CD4-positive, alpha-beta T cell treated with Interleukin-6 for 4 hours (primary cell): ENCODE results near the gene TTBK2.

Experiments used
- DNase-seq: peaks from one replicate; pipeline ENCODE4 v3.0.0-alpha.2; 2020; ENCODE audit warnings: mixed read lengths

The TTBK2 gene

DNA sequence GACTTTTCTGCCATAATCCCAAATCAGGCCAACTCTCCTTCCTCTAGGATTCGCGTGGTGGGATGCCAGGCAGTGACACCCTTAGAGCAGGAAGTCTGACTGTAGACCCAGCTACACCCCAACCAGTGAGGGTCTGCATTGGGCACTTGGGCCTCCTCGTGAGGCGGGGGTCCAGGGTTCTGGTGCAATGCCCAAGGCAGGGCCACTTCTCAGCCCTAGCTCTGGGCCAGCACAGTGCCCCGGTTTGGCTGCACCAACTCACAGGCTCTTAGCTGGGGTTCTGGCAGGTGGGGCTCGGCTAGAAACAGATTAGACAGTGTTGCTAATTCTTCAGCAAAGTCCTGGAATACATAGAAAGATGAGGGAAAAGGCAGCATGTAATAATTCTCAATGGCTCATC lies 196.3 kb downstream of the TTBK2 start:
- DNase-seq, result no peak

GRCh38 chr15:42723068-42723467 lies 197.5 kb downstream of the TTBK2 start:
- no peak for DNase-seq

- DNase-seq, result no peak
Measured at GRCh38 chr15:42721916-42722315, 198.7 kb downstream of the TTBK2 start.

- no peak for DNase-seq
Measured at GRCh38 chr15:42721016-42721415, 199.6 kb downstream of the TTBK2 start.

DNA sequence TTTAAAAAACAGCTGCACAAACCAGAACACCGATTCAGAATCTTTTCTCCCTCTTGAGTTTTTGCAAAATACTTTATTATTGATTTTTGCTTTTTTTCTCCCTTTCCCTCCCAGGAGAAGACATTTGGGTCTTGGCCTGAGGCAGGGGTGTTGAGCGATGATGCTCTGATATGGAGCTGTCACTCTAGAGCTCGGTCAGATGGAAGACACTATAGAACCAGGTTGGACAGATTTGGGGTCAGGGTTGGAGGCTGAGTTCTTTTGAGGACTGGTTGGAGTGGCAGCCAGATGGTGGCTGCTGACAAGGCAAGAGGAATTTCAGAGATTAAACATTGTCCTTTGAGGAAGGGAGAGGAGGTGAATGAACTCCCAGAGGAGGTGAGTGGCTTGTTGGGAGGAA lies 200.5 kb downstream of the TTBK2 start:
- DNase-seq, result no peak

- no peak for DNase-seq
Measured at GRCh38 chr15:42719043-42719442, 201.5 kb downstream of the TTBK2 start.

DNA sequence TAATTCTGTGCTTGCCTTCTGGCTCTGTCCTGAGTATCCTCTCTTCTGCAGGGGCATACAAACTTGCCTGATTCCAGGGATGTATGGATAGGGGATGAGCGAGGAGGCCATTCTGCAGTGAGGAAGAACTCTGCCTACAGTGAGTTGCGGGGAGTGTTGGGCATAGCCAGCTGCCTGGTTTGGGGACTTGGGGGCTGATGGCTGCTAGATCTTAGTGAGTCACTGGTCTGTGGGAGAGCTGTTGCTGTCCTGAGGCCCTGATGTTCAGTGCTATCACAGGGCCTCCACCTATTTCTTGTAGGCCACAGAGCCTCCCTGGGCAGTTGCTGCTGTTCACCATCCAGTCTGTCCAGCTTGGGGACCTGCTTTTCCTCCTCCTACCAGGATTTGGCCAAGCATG lies 204.0 kb downstream of the TTBK2 start:
- DNase-seq, result no peak

DNA sequence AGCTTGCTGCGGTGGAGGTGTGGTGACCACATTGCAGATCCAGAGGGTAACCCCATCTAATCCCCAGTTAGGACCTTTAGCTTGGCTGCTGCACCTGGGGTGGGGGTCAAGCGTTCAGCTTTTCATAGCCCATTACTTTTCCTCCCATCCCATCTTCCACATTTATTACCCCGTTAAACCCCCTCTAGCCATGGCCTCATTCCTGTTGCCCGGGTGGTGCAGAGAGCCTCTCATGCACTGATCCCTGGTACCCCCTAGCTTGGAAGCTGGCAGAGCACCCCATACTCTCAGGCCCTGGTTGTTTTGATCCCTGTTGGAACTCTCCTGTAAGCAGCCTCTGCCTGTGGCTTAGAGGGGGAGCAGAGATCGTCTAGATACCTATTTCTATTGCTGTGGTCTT lies 204.5 kb downstream of the TTBK2 start:
- no peak for DNase-seq

GRCh38 chr15:42712584-42712983 lies 208.0 kb downstream of the TTBK2 start:
- no peak for DNase-seq

DNA sequence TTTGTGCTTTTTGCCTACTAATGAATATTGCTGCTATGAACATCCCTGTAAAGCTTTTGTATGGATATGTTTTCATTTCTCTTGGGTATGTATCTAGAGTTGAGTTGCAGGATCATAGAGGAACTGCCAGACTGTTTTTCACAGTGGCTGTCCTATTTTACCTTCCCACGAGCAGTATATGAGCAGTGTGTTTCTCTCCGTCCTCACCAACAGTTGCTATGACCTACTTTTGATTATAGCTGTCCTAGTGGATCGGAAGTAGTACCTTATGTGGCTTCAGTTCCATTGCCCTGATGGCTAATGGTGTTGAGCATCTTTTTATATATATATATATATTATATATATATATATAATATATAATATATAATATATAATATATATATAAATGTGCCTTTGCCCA lies 208.8 kb downstream of the TTBK2 start:
- DNase-seq, result no peak

DNA sequence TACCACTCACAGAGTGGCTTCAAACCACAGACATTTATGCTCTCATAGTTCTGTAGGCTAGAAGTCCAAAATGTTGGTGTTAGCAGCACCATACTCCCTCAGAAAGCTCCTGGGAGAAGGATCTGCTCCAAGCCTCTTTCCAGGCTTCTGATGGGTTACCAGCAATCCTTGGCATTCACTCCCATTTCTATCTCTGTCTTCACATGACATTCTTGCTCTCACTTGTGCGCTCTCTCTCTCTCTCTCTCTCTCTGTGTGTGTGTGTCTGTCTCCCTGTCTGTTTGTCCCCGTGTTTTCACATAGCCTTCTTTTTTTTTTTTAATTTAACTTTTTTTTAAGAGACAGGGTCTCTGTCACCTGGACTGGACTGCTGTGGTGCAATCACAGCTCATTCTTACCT lies 209.9 kb downstream of the TTBK2 start:
- no peak for DNase-seq

DNA sequence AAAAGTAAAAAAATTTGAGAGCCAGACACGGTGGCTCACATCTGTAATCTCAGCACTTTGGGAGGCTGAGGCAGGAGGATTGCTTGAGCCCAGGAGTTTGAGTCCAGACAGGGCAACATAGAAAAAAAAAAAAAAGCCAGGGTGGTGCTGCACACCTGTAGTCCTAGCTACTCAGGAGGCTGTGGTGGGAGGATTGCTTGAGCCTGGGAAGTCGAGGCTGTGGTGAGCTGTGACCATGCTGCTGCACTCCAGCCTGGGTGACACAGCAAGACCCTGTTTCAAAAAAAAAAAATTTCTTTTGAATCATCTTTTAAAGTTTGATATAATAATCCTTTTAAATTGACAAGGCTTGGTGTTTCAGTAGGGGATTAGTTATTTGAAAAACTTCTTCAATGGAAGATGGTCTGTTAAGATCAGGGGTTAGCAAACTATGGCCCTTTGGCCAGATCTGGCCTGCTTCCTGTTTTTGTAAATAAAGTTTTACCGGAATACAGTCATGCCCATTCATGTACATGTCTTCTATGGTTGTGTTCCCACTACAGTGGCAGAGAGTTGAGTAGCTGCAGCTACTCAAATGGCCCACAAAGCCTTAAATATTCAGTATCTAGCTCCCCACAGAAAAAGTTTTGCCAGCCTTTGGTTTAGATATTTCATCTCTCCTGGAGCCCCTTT lies 212.6 kb downstream of the TTBK2 start:
- DNase-seq, result no peak

- DNase-seq, result no peak
Measured at GRCh38 chr15:42707068-42707467, 213.5 kb downstream of the TTBK2 start.

GRCh38 chr15:42705336-42705735 lies 215.2 kb downstream of the TTBK2 start:
- no peak for DNase-seq

- DNase-seq, result peak; percentile 67
Measured at GRCh38 chr15:42704492-42704926, 216.1 kb downstream of the TTBK2 start.

- no peak for DNase-seq
Measured at GRCh38 chr15:42696626-42697025, 224.0 kb downstream of the TTBK2 start.

GRCh38 chr15:42695527-42696071 lies 225.0 kb downstream of the TTBK2 start:
- DNase-seq, result no peak

- no peak for DNase-seq
Measured at GRCh38 chr15:42694398-42694797, 226.2 kb downstream of the TTBK2 start.

DNA sequence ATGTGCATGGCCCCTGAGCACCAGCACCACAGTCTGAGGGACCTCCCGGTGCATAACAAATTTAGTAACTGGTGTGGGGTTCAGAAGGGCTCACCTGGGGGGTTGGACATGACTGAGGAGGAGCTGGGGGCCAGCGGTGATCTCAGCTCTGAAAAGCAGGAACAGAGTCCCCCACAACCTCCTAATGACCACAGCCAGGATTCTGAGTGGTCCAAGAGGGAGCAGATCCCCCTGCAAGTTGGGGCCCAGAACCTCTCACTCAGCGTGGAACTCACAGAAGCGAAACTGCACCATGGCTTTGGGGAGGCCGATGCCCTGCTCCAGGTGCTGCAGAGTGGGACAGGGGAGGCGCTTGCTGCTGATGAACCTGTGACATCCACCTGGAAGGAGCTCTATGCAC lies 226.6 kb downstream of the TTBK2 start:
- DNase-seq, result no peak

DNA sequence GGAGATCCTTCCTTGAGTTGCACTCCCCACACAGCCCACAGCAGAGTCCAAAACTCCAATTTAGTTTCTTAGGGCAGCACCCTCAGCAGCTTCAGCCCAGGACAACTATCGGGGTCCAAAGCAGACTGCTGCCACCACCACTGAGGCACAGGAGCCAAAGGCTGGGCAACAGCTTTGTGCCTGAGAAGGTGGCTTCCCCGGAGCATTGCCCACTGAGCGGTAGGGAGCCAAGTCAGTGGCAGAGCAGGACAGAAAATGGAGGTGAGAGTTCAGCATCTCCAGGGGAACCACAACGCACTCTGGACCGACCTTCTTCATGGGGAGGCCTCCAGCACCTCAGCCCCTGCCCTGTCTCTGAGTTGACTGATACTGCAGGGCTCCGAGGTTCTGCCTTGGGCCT lies 227.1 kb downstream of the TTBK2 start:
- no peak for DNase-seq

DNA sequence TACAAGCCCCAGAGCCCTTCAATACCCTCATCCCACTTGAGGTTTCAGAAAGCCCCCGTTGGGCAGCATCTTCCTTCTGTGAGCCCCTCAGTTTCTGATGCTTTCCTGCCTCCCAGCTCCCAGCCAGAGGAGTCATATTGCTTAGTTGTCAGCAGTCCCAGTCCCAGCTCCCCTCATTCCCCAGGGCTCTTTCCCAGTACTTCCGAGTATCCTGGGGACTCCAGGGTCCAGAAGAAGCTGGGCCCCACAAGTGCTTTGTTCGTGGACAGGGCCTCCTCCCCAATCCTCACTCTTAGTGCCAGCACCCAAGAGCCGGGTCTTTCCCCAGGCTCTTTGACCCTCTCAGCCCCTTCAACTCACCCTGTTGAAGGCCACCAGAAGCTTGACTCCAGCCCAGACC lies 227.6 kb downstream of the TTBK2 start:
- DNase-seq, result no peak

DNA sequence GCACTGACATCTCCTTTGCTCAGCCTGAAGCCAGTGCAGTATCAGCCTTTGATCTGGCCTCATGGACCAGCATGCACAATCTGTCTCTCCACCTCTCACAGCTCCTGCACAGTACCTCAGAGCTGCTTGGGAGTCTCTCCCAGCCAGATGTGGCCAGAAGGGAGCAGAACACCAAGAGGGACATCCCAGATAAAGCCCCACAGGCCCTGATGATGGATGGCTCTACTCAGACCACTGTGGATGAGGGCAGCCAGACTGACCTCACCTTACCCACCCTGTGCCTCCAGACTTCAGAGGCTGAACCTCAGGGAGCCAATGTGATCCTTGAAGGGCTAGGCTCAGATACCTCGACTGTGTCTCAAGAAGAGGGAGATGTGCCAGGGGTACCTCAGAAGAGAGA lies 228.0 kb downstream of the TTBK2 start:
- DNase-seq, result no peak

DNA sequence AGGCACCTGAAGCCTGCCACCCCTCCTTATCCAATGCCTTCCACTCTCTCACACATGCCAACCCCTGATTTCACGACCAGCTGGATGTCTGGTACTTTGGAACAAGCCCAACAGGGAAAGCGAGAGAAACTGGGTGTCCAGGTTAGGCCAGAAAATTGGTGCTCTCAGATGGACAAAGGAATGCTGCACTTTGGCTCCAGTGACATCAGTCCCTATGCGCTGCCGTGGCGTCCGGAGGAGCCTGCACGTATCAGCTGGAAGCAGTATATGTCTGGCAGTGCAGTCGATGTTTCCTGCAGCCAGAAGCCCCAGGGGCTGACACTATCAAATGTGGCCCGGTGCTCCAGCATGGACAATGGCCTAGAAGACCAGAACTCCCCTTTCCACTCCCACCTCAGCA lies 228.8 kb downstream of the TTBK2 start:
- no peak for DNase-seq

DNA sequence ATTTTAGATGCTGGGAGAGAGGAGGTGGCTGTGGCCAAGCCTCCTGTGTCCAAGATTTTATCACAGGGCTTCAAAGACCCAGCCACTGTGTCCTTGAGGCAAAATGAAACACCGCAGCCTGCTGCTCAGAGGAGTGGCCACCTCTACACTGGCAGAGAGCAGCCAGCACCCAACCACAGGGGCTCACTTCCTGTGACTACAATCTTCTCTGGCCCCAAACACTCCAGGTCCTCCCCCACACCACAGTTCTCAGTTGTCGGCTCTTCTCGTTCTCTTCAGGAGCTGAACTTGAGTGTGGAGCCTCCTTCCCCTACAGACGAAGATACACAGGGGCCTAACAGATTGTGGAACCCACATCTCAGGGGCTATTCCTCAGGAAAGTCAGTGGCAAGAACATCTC lies 229.3 kb downstream of the TTBK2 start:
- no peak for DNase-seq
